NCI-H69 (cell line): ENCODE data around the gene KRT73.

Source experiments
- DNase-seq: peaks from one replicate; lab custom pipeline; 2025; lab: John Stamatoyannopoulos, UW

KRT73 gene

GRCh38 chr12:52566847-52567291 is 51.5 kb downstream of the KRT73 start:
- DNase-seq, result no peak

- DNase-seq, result no peak
Measured at GRCh38 chr12:52564582-52564981, 53.8 kb downstream of the KRT73 start.

GRCh38 chr12:52561880-52562449 is 56.4 kb downstream of the KRT73 start:
- no peak for DNase-seq

- no peak for DNase-seq
Measured at GRCh38 chr12:52559979-52560378, 58.4 kb downstream of the KRT73 start.

GRCh38 chr12:52558781-52559445 is 59.4 kb downstream of the KRT73 start:
- DNase-seq, result no peak
